ENCODE data around the gene FLNB.

Gene FLNB

DNA sequence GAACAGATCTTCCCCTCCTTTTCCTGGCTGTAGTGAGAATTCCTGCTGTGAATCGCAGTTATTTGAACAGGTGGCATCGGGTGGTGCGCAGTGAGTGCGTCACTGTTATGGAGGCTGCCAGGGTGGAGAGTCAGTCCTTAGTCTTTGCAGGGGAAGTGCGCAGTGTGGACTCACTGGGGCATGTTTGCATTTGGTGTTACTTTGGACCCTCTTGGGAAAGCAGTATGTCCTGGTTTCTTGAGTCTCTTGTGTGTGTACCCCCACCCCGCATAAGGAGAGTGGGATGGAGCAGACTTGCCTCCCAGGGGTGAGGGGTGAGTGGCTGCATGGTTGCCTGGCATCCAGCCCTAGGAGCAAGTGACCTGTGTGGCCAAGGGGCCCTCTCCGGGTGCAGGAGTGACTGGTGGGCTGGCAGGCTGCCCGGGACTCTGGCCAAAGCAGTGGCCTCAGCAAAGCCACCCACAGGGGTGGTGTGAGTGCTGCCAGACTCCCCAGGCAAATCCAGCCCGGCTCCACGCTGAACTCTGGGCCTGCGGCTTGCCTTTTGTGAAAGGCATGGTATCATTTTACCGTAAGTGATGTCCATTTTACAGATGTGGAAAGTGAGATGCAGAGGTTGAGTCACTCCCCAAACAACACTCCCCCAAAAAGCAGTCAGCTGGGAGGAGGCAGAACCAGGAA, 156.1 kb downstream of the FLNB start:
- H3K4me3 ChIP-seq (ENCODE audit: low read depth, low read length), result no peak overlapping the region
- H3K27ac ChIP-seq (ENCODE audit: extremely low read depth, low read depth, low read length), result no peak overlapping the region
- no peaks in the 10 kb centered on the region for H3K4me1 ChIP-seq (ENCODE audit: control insufficient read depth, insufficient read depth, low read length)
- H3K9me3 ChIP-seq (ENCODE audit: control insufficient read depth, insufficient read depth, low read depth, low read length), result no peaks in the 10 kb centered on the region
- ChIA-PET POLR2A (no interaction called here), CTCF (interaction anchor here (0.7 to 4.6 kb wide), 2 partner anchors 14 to 29 kb away, joined by 3 to 34 read pairs; no protein-coding TSS in a partner anchor)
- peaks cover 0 to 82% of the 10 kb centered on the region in 2 experiments; a peak in 1 of 3 replicates for H3K36me3 ChIP-seq (ENCODE audit: control insufficient read depth in 2 of 2, insufficient read depth in 1 of 2, low read length in 2 of 2)
- TF ChIP-seq ZNF19 (tag by site-specific recombination; IDR thresholded peaks at IDR 0.05; ENCODE audit: low read depth) (no peak), HOXD13 (CRISPR knock-in tag; IDR thresholded peaks at IDR 0.05; ENCODE audit: borderline replicate concordance) (no peak), ZNF311 (tag by site-specific recombination; IDR thresholded peaks at IDR 0.05; ENCODE audit: borderline replicate concordance) (no peak), ZNF555 (tag by site-specific recombination; conservative IDR thresholded peaks at IDR 0.05) (no peak), ZFHX2 (tag by site-specific recombination; conservative IDR thresholded peaks at IDR 0.05) (no peak), ZNF174 (tag by site-specific recombination; IDR thresholded peaks at IDR 0.05) (no peak), HOXC10 (CRISPR knock-in tag; IDR thresholded peaks at IDR 0.05) (no peak), YY1 (tag by site-specific recombination; IDR thresholded peaks at IDR 0.05) (no peak), ZNF391 (tag by site-specific recombination; IDR thresholded peaks at IDR 0.05; ENCODE audit: borderline replicate concordance, low read depth) (no peak), ZNF2 (tag by site-specific recombination; IDR thresholded peaks at IDR 0.05) (no peak), BCL11B (tag by site-specific recombination; IDR thresholded peaks at IDR 0.05; ENCODE audit: low read depth) (no peak), ZNF501 (tag by site-specific recombination; IDR thresholded peaks at IDR 0.05) (no peak), ZBTB17 (tag by site-specific recombination; IDR thresholded peaks at IDR 0.05) (no peak)
- TF ChIP-seq, protein P1, sequence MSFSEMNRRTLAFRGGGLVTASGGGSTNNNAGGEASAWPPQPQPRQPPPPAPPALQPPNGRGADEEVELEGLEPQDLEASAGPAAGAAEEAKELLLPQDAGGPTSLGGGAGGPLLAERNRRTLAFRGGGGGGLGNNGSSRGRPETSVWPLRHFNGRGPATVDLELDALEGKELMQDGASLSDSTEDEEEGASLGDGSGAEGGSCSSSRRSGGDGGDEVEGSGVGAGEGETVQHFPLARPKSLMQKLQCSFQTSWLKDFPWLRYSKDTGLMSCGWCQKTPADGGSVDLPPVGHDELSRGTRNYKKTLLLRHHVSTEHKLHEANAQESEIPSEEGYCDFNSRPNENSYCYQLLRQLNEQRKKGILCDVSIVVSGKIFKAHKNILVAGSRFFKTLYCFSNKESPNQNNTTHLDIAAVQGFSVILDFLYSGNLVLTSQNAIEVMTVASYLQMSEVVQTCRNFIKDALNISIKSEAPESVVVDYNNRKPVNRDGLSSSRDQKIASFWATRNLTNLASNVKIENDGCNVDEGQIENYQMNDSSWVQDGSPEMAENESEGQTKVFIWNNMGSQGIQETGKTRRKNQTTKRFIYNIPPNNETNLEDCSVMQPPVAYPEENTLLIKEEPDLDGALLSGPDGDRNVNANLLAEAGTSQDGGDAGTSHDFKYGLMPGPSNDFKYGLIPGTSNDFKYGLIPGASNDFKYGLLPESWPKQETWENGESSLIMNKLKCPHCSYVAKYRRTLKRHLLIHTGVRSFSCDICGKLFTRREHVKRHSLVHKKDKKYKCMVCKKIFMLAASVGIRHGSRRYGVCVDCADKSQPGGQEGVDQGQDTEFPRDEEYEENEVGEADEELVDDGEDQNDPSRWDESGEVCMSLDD (tag by site-specific recombination; IDR thresholded peaks at IDR 0.05), result no peak
- TF ChIP-seq, protein P2, sequence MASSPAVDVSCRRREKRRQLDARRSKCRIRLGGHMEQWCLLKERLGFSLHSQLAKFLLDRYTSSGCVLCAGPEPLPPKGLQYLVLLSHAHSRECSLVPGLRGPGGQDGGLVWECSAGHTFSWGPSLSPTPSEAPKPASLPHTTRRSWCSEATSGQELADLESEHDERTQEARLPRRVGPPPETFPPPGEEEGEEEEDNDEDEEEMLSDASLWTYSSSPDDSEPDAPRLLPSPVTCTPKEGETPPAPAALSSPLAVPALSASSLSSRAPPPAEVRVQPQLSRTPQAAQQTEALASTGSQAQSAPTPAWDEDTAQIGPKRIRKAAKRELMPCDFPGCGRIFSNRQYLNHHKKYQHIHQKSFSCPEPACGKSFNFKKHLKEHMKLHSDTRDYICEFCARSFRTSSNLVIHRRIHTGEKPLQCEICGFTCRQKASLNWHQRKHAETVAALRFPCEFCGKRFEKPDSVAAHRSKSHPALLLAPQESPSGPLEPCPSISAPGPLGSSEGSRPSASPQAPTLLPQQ (tag by site-specific recombination; IDR thresholded peaks at IDR 0.05), result no peak
- TF ChIP-seq, protein P3, sequence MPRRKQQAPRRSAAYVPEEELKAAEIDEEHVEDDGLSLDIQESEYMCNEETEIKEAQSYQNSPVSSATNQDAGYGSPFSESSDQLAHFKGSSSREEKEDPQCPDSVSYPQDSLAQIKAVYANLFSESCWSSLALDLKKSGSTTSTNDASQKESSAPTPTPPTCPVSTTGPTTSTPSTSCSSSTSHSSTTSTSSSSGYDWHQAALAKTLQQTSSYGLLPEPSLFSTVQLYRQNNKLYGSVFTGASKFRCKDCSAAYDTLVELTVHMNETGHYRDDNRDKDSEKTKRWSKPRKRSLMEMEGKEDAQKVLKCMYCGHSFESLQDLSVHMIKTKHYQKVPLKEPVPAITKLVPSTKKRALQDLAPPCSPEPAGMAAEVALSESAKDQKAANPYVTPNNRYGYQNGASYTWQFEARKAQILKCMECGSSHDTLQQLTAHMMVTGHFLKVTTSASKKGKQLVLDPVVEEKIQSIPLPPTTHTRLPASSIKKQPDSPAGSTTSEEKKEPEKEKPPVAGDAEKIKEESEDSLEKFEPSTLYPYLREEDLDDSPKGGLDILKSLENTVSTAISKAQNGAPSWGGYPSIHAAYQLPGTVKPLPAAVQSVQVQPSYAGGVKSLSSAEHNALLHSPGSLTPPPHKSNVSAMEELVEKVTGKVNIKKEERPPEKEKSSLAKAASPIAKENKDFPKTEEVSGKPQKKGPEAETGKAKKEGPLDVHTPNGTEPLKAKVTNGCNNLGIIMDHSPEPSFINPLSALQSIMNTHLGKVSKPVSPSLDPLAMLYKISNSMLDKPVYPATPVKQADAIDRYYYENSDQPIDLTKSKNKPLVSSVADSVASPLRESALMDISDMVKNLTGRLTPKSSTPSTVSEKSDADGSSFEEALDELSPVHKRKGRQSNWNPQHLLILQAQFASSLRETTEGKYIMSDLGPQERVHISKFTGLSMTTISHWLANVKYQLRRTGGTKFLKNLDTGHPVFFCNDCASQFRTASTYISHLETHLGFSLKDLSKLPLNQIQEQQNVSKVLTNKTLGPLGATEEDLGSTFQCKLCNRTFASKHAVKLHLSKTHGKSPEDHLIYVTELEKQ (tag by site-specific recombination; IDR thresholded peaks at IDR 0.05; ENCODE audit: borderline replicate concordance), result no peak
- TF ChIP-seq, protein P4, sequence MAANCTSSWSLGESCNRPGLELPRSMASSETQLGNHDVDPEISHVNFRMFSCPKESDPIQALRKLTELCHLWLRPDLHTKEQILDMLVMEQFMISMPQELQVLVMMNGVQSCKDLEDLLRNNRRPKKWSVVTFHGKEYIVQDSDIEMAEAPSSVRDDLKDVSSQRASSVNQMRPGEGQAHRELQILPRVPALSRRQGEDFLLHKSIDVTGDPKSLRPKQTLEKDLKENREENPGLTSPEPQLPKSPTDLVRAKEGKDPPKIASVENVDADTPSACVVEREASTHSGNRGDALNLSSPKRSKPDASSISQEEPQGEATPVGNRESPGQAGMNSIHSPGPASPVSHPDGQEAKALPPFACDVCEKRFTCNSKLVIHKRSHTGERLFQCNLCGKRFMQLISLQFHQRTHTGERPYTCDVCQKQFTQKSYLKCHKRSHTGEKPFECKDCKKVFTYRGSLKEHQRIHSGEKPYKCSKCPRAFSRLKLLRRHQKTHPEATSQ (tag by site-specific recombination; IDR thresholded peaks at IDR 0.05), result no peak

Measured in HEK293 (cell line).